Stimulated activated CD4-positive, alpha-beta T cell treated with anti-CD3 and anti-CD28 coated beads, Interleukin-4, amount 100 ng/mL, for 1 hour (primary cell): ENCODE results near the gene PYGO1.
"Not testable (repeated sequence)": the region's sequence is repeated elsewhere in the genome, so short reads cannot be mapped to it uniquely, and the experiment has no call there.

Experiments
- DNase-seq: peaks from one replicate; pipeline ENCODE4 v3.0.0-alpha.2; 2020

The PYGO1 gene

DNA sequence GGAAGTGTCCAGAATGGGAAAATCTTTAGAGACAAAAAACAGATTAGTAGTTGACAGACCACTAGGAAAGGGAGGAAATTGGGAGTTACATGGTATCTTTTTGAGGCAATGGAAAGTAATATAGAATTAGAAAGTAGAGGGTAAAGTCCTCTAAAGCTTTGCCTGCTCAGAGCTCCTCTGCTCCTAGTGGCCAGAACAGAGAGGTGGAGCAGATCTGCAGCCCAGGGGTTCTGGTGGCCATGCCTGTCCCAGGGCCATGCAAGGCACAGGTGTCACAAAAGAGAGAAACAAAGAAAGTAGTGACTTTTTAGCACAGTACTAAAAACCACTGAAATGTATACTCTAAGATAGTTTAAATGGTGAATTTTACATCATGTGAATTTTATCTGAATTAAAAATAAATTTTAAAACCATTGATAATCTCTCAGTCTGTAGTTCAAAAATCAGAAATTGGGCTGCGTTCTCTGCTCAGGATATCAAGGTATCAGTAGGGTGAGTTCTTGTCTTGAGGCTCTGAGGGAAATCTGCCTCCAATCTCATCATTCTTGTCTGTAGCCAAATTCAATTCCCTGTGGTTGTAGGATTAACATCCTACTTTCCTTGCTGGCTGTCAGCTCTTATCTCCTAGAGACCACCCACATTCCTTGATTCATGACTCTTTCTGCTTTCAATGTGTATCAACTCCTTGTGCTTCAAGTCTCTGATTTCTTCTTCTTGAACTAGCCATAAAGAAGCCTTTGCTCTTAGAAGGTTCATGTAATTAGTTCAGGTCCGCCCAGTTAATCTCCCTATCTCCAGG, 23.6 kb downstream of the PYGO1 start:
- no peak for DNase-seq

DNA sequence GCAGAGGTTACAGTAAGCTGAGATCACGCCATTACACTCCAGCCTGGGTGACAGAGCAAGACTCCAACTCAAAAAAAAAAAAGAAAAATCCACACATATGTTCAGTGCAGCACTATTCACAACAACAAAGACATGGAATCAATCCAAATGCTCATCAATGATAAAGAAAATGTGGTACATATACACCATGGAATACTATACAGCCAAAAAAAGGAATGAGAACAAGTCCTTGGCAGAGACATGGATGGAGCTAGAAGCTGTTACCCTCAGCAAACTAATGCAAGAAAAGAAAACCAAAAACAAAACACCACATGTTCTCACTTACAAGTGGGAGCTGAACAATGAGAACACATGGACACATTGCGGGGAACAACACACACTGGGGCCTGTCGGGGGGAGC, 25.5 kb downstream of the PYGO1 start:
- DNase-seq = no peak

DNA sequence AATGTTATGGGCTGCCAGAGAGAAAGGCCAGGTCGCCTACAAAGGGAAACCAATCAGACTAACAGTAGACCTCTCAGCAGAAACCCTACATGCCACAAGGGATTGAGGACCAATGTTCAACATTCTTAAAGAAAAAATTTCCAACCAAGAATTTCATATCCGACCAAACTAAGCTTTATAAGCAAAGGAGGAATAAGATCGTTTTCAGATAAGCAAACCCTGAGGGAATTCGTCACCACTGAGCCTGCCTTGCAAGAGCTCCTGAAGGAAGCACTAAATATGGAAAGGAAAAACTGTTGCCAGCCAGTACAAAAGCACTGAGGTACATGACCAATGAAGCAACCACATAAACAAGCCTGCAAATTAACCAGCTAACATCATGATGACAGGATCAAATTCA, 33.1 kb downstream of the PYGO1 start:
- DNase-seq = no peak

DNA sequence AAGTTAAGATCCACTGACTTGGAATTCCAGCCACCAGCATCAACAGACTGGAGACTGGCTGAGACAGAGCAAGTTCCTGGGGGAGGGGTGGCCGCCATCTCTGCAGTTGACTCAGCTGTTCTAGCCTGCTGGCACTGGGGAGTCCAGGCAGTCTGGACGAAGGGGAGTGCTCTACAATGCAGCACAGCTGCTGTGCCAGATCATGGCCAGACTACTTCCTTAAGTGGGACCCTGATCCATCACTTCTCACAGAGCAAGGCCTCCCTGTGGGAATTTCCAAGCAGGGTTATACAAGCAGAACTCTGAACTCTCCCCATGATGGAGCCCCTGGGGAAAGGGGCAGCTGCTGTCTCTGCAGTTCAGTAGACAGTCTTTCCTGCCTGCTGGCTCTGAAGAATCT, 35.2 kb downstream of the PYGO1 start:
- DNase-seq = no peak

DNA sequence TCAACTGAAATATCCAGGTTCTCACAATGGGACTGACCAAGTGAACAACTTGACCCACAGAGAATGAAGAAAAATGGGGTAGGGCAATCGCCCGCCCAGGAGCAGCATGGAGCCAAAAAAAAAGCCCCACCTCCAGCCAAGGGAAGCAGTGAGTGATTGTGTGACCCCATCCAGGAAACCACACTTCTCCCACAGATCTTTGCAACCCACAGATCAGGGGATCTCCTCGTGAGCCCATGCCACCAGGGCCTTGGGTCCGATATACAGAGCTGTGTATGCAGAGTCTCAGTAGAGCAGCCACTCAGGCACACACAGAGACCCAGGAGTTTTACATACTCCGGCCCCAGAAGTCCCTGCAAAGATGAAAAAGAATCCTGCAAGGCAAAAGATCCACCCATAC, 35.7 kb downstream of the PYGO1 start:
- no peak for DNase-seq

DNA sequence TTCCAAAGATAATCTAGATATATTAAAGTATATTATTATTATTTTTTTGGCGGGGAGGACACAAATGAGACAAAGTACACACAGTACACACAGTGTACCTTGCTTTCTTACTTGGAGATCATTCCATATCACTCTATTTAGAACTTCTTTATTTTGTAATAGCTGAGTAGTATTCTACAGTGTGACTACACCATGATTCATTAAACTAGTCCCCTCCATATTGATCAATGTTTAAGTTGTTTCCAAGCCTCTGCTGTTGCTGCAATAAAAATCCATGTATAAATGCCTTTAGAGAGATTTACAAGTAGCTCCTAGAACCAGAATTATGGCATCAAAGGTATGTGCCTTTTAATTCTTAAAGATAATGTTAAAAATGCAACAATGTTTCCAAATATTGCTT, 38.8 kb downstream of the PYGO1 start:
- DNase-seq = no peak

DNA sequence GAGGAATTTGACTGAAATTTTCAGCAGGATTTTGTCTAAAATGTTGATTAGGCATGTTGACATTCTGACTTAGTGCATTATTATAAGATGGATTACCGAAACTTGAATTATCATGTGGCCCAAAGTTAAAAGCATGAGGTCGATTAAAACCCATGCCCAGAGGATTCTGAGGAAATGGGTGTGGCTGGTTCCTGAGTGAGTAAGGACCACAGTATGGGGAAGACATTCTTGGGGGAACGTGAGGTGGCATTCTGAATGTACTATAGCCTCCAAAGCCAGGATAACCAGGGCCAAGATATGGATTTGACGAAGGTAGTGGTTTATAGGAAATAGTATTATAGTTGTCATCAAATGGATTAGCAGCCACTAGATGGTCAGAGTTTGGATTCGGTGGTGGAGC, 41.4 kb downstream of the PYGO1 start:
- no peak for DNase-seq

DNA sequence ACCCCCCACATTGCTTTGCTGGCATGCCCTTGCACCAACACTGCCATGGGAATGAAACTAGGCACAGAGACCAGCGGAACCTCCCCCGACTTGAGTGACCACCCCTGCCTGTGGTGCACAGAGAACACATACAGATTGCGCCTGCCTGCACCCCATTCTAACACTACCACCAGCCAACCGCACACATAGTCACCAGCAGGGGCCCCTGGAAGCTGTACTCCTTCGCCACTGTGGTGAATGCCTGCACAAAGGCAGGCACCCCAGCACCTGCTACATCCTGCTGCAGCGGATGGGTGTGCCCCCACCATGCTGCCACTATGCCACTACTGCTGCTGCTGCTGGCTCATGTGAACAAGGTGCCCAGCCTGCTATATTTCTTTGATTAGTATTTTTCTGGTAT, 52.7 kb downstream of the PYGO1 start:
- no peak for DNase-seq

DNA sequence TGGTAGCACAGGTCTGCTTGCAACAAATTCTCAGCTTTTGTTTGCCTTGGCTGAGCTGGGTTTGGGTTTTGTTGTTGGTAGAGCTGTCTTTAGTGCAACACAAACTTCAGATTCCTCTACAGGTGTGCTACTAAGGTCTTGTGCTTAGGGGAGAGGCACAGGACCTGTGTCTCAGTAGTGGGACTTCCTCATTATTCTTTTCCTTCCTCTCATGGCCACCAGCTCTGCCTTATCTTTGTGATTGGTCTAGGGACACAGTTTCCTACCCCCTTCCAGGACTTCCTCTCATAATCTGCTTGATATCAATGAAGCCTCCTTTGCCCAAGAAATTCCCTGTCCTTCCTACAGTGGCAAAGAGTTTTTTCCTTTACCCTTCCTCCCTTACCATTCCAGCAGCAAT, 55.2 kb downstream of the PYGO1 start:
- no peak for DNase-seq

DNA sequence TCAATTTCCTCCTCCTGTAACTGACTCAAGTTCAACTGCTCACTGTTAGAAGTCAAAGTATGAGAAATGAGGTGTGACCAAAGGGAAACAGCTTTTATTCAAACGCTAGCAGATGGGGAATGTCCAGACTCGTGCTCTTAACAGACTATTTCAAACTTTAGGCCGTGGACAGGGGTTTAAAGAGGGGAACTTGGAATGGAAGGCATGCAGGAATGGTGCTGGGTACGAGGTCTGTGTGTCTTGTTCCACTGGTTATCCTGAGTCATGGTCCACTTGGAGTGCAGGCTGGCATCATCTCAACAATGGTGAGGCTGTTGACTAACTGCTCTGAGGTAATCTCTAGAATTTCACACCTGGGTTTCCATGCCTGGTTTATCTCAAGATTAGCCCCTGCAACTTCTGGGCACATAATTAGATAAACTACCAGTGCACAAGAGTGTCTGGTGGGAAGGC, 57.3 kb downstream of the PYGO1 start:
- no peak for DNase-seq

DNA sequence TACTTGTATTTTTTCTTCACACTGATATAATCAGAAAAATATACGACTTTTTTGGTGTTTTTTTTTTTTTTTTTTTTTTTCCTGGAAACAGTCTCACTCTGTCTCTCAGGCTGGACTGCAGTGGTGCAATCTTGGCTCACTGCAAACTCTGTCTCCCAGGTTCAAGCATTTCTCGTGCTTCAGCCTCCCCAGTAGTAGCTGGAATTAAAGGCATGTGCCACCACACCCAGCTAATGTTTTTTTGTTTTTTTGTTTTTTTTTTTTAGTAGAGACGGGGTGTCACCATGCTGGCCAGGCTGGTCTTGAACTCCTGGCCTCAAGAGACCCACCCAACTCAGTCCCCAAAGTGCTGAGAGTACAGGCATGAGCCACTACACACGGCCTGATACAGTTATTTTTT, 59.3 kb downstream of the PYGO1 start:
- DNase-seq = no peak

DNA sequence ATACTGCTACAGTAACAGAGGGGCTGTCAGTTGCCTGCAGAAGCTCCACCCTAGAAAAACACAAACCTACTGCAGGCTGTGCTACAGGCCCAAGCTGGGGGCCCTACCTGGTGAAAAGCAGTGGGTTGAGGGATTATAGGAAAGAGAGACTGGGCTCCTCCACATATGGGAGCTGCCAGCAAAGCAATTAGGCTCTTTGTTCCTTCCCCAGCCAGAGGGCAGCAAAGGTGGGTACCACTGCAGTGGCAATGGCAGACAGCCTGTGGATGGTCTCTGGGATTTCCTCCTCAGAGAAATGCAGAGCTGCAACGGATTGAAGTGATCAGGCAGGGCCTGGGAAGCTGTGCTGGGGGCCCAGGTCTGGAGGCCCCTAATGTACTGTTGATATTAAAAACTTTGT, 61.0 kb downstream of the PYGO1 start:
- no peak for DNase-seq

DNA sequence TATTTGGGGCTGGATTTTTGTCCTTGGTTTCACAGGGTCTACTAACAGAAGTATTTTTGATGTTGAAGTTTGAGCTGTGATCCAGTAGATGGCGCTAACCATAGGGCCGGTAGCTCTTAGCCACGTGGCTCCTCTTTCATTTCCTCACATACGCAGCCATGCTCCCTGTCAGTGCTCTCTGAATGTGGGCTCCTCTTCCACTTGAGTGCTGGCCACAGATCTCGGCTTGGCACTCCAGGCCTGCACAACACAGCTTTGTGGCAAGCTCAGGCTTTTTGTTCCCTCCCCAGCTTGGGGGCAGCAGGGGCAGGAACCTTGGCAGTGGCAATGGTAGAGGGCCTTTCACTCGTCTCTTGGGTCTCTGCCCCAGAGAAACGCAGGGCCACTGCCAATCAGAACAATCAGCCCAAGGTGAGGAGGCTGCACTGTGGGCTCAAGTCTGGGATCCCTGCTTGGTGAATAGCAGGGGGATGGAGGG, 61.5 kb downstream of the PYGO1 start:
- DNase-seq = no peak

DNA sequence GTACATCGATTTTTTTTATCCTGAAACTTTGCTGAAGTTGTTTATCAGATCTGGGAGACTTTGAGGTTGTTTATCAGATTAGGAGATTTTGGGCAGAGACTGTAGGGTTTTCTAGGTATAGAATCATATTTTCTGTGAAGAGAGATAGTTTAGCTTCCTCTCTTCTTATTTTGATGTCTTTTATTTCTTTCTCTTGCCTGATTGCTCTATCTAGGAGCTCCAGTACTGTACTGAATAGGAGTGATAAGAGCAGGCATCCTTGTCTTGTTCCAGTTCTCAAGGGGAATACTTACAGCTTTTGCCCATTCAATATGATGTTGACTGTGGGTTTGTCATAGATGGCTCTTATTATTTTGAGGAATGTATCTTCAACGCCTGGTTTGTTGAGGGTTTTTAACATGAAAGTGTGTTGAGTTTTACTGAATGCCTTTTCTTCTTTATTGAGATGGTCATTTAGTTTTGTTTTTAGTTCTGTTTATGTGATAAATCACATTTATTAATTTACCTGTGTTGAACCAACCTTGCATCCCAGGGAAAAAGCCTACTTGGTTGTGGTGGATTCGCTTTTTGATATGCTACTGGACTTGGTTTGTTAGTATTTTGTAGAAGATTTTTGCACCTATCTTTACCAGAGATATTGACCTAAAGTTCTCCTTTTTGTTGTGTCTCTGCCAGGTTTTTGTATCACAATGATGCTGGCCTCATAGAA, 65.2 kb downstream of the PYGO1 start:
- DNase-seq = no peak

DNA sequence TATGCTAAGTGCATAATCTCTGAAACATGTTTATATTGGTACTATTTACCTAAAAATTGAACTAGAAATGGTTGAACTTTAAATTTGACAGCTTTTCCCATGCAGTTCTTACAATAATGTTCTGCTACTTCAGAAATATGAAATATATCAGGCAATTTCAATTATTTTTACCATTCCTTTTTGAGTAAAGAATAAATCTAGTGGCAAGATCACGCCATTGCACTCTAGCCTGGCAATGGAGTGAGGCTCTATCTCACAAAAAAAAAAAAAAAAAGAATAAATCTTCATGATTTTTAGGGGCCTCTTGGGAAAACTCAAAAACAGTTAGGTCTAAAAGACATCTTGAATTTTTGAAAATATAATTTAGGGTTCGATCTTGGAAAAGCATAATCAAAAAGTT, 69.5 kb downstream of the PYGO1 start:
- DNase-seq = no peak

DNA sequence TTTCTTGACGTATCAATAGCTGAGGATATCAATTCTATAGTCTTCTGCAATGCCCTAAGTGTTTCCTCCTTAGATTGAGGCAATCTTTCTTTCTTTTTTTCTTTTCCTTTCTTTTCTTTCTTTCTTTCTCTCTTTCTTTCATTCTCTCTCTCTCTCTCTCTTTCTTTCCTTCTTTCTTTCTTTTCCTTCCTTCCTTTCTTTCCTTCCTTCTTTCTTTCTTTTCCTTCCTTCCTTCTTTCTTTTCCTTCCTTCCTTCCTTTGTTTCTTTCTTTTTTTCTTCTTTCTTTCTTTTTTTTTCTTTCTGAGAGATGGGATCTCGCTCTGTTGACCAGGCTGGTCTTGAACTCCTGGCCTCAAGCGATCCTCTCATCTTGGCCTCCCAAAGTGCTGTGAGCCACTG, 70.1 kb downstream of the PYGO1 start:
- no peak for DNase-seq

DNA sequence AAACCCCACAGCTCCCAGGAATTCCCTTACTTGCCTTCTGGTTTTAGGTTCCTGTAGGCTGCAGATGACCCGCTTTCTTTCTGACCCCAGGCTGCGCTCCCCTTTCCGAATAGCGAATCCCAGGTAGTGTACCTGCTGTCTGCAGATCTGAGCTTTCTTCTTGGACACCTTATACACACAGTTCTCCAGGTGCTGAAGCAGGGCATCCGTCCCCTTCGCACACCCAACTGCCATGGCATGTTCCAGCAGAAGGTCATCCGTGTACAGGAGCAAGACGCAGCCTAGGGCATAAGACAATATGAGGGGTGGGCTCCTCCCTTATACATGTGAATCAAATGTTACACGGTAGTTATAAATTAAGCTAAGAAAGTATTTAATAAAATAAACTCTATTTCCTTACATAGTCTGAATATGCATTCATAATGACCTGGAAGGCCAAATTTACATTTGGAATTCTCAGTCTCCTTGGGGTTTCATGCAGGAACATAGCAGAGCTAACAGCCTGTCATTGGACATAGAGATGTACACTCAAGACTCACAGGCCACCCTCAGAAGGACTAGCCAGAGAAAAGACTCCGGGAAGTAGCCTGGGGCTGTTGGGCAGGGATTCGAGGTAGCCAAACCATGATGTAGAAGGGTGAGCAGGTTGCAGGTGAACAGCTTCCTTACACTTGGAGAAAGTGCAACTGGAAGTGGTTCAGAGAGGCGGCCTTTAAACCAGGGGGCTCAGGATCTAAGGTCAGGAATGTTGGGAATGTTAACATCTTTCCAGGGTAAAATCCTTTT, 72.0 kb downstream of the PYGO1 start:
- DNase-seq = no peak

DNA sequence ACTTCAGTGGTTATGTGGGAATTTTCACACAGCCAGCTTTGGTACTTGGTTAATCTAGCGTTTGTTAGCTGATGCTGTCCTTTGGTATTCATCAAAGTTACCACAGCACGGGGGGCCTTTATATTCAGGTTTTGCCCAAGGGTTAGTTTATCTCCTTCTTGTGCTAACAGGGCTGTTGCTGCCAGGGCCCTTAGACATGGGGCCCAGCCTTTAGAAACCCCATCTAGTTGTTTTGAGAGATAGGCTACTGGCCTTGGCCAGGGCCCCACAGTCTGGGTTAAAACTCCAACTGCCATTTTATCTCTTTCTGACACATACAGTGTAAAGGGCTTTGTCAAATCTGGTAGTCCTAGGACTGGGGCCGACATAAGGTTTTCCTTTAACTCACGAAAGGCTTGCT, 72.7 kb downstream of the PYGO1 start:
- no peak for DNase-seq

DNA sequence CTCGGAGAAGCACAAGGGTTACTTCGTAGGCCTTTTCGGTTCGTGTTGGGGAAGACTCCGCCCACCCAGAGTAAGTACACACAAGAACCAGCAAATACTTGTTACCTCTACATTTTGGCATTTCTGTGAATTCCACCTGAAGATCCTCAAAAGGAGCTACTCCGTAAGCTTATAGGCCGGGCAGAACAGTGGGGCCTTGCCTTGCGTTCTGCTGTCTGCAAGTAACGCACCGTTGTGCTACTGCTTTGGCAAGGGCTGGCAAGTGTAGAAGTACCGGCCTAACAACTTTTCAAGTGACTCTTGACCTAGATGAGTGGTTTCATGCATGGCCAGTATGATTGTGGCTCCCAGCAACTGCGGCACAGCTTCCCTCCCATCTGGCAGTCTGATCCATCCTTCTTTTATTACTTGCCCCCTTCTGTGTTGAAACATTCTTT, 73.7 kb downstream of the PYGO1 start:
- no peak for DNase-seq

DNA sequence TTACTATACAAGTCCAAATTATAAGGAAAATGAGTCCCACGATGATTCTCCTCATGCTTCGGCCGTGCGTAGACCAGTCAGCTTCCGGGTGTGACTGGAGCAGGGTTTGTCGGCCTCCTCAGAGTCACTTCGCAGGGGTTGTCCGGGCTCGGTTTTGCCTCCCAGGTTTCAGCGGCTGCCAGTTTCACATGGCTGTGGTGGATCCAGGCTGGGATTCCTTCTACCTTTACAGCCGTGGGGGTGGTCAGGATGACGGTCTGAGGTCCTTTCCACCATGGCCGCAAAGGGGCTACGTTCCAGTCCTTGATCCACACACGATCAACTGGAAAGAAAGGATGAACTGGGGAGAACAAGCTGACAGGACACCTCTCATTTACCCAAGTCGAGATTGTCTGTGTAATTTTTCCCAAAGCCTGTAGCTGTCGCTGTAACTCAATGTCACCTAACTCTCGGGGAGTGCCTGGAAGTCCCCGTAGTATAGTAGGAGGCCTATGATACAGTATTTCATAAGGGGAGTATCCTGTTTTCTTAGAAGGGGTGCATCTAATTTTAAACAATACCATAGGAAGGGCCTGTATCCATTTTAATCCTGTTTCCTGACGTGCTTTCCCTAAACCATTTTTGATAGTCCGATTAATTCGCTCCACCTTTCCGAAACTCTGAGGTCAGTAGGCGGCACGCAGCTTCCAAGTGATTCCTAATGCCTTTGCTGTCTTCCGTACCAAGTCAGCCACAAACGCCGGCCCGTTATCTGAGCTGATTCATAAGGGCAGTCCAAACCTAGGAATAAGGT, 74.3 kb downstream of the PYGO1 start:
- not testable (repeated sequence) for DNase-seq

DNA sequence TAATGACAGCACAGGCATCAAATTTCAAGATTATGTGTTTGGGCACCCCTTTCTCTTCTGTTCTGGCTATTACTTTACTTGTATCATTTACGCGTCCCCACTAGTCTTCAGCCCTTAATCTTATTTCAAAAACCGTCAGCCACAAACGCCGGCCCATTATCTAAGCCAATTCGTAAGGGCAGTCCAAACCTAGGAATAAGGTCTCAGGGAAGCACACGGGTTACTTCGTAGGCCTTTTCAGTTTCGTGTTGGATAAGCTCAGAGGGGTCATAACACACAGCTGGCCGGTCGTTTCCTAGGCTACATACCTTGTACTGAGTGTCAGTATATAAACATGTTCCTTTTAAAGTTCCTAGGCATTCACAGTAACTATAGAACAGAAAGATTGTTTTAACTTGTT, 75.0 kb downstream of the PYGO1 start:
- DNase-seq = no peak

DNA sequence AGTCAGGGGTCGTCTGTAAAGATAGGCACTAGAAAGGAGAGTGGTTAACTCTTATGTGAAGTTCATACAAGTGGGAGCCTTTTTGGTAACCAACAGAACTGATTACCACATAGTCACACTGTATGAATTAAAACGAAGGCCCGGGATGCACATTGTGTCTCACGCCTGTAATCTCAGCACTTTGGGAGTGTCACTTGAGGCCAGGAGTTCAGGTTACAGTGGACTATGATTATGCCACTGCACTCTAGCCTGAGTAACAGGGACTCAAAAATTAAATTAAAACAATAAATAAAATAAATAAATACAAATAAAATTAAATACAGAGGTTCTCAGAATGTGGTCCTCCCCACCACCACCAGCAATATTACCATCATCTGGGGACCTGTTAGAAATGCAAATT, 80.6 kb downstream of the PYGO1 start:
- no peak for DNase-seq

DNA sequence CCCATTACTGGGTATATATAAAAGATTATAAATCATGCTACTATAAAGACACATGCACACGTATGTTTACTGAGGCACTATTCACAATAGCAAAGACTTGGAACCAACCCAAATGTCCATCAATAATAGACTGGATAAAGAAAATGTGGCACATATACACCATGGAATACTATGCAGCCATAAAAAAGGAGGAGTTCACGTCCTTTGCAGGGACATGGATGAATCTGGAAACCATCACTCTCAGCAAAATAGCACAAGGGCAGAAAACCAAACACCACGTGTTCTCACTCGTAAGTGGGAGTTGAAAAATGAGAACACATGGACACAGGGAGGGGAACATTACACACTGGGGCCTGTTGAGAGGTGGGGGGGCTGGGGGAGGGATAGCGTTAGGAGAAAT, 82.7 kb downstream of the PYGO1 start:
- DNase-seq = not testable (repeated sequence)
